Activated T-helper 2 cell treated with anti-CD3 and anti-CD28 coated beads, Interferon-gamma antibody, Interleukin-2, Interleukin-4, amounts not matched to agents 10 μg/mL and 5 μg/mL and 100 μg/mL, durations not matched to agents 14 hours and 24 hours and 36 hours (primary cell): ENCODE results near the gene MRPL47. TPM values are rescaled to one million over a fixed set of nuclear protein-coding genes. Genes with fewer than 3 reads are reported as not detected.
"Not testable (repeated sequence)": the region's sequence is repeated elsewhere in the genome, so short reads cannot be mapped to it uniquely, and the experiment has no call there.

Source experiments
- DNase-seq: peaks from one replicate; pipeline ENCODE4 v3.0.0; 2021; ENCODE audit warnings: low spot score
- H3K27ac Mint-ChIP-seq: one replicate; pipeline ENCODE4 v1.8.0; 2021; ENCODE audit warnings: mixed read lengths
- H3K27me3 Mint-ChIP-seq: one replicate; pipeline ENCODE4 v1.8.0; 2021; ENCODE audit warnings: low read depth, mixed read lengths
- H3K36me3 Mint-ChIP-seq: one replicate; pipeline ENCODE4 v1.8.0; 2021; ENCODE audit warnings: low read depth, mixed read lengths
- H3K4me1 Mint-ChIP-seq: one replicate; pipeline ENCODE4 v1.8.0; 2021; ENCODE audit warnings: low read depth, mixed read lengths
- H3K4me3 Mint-ChIP-seq: one replicate; pipeline ENCODE4 v1.8.0; 2021; ENCODE audit warnings: low read depth, mild to moderate bottlenecking, moderate library complexity, mixed read lengths
- H3K9me3 Mint-ChIP-seq: one replicate; pipeline ENCODE4 v1.8.0; 2021; ENCODE audit warnings: mixed read lengths
- intact Hi-C: fragments of 100-400 bp; cut with micrococcal nuclease; formaldehyde crosslinking; loops from one replicate; pipeline ENCODE4 v1.15.1; 2023
- total RNA-seq: library from RNA; stranded (reverse); gene quantifications from 2 replicates; pipeline ENCODE4 v1.2.3, GENCODE V29; 2022

The MRPL47 gene
- 61.2 and 64.4 TPM in 2 replicates for total RNA-seq

- Mint-ChIP-seq H3K36me3 (peaks cover 36% of the 10 kb centered on the region), H3K4me3 (peak within 1 kb of the TSS; percentile 99), H3K9me3 (no peaks in the 10 kb centered on the region), H3K4me1 (peaks cover 31% of the 10 kb centered on the region), H3K27me3 (no peaks in the 10 kb centered on the region), H3K27ac (peak within 1 kb of the TSS; percentile 99)
- peak; percentile 91 for DNase-seq
- intact Hi-C loops = loop anchor here (1.0 to 5.0 kb wide), 7 partner anchors 42 to 998 kb away; partner anchors contain the start of genes ACTL6A, MFN1, PIK3CA and TTC14
Measured at GRCh38 chr3:179604321-179605078, at the start of gene MRPL47, which contains the start of gene NDUFB5. TSS of gene MRPL47 (minus strand) at chr3:179604638. CDS start at chr3:179604624, 14 bp downstream. TSS of gene NDUFB5 (plus strand) at chr3:179604794. CDS start at chr3:179604816, 22 bp downstream.

- DNase-seq = peak; percentile 58
- Mint-ChIP-seq H3K27me3 (peaks cover 10% of the 10 kb centered on the region), H3K36me3 (peaks cover 5% of the 10 kb centered on the region), H3K9me3 (no peaks in the 10 kb centered on the region), H3K27ac (peak overlapping the region; percentile 83), H3K4me3 (peak overlapping the region; percentile 94), H3K4me1 (peaks cover 26% of the 10 kb centered on the region)
- intact Hi-C loops = loop anchor here (1.0 to 10.0 kb wide), 8 partner anchors 44 to 1259 kb away; partner anchors contain the start of genes FXR1, MFN1, MRPL47 and NDUFB5
Measured at GRCh38 chr3:179653096-179653797, 48.8 kb upstream of the MRPL47 start.

GRCh38 chr3:179652447-179653095 lies 48.1 kb upstream of the MRPL47 start, which contains the start of gene USP13:
TSS of gene USP13 (plus strand) at chr3:179653040. CDS start at chr3:179653226, 186 bp downstream.
- Mint-ChIP-seq H3K36me3 (peaks cover 5% of the 10 kb centered on the region), H3K27ac (peak within 1 kb of the TSS; percentile 83), H3K9me3 (no peaks in the 10 kb centered on the region), H3K27me3 (peaks cover 10% of the 10 kb centered on the region), H3K4me1 (peaks cover 26% of the 10 kb centered on the region), H3K4me3 (peak within 1 kb of the TSS; percentile 94)
- peak; percentile 57 for DNase-seq
- intact Hi-C loops = loop anchor here (1.0 to 10.0 kb wide), 9 partner anchors 43 to 1260 kb away; partner anchors contain the start of genes FXR1, MFN1, MRPL47 and NDUFB5

GRCh38 chr3:179651687-179652446 lies 47.4 kb upstream of the MRPL47 start:
- no peaks in the 10 kb centered on the region for H3K9me3 Mint-ChIP-seq
- no peak for DNase-seq
- H3K4me1 Mint-ChIP-seq = peaks cover 26% of the 10 kb centered on the region
- H3K27ac Mint-ChIP-seq = peak overlapping the region; percentile 1
- H3K4me3 Mint-ChIP-seq = peak overlapping the region; percentile 60
- H3K27me3 Mint-ChIP-seq = peaks cover 11% of the 10 kb centered on the region
- peaks cover 5% of the 10 kb centered on the region for H3K36me3 Mint-ChIP-seq
- intact Hi-C loops = loop anchor here (1.0 to 10.0 kb wide), 6 partner anchors 50 to 1260 kb away; partner anchors contain the start of genes FXR1, MFN1 and PIK3CA

- Mint-ChIP-seq H3K4me3 (no peak overlapping the region), H3K27ac (no peak overlapping the region), H3K9me3 (no peaks in the 10 kb centered on the region), H3K27me3 (peaks cover 9% of the 10 kb centered on the region), H3K4me1 (peaks cover 8% of the 10 kb centered on the region), H3K36me3 (no peaks in the 10 kb centered on the region)
- intact Hi-C loops = no loop called here
- no peak for DNase-seq
Measured at GRCh38 chr3:179646177-179646576, 41.7 kb upstream of the MRPL47 start.

- not testable (repeated sequence) for H3K27ac Mint-ChIP-seq, H3K4me1 Mint-ChIP-seq, H3K36me3 Mint-ChIP-seq, DNase-seq, H3K9me3 Mint-ChIP-seq, H3K4me3 Mint-ChIP-seq, H3K27me3 Mint-ChIP-seq
- intact Hi-C loops = loop anchor here (1.0 kb wide), 1 partner anchor 35 kb away; no protein-coding TSS in a partner anchor
Measured at GRCh38 chr3:179643837-179644236, 39.4 kb upstream of the MRPL47 start.

- DNase-seq = no peak
- Mint-ChIP-seq H3K4me3 (no peak overlapping the region), H3K27me3 (peaks cover 6% of the 10 kb centered on the region), H3K4me1 (peaks cover 8% of the 10 kb centered on the region), H3K27ac (no peak overlapping the region), H3K9me3 (no peaks in the 10 kb centered on the region), H3K36me3 (no peaks in the 10 kb centered on the region)
- intact Hi-C loops = no loop called here
Measured at GRCh38 chr3:179642871-179643270, 38.4 kb upstream of the MRPL47 start.

GRCh38 chr3:179640469-179640868 lies 36.0 kb upstream of the MRPL47 start:
- H3K27ac Mint-ChIP-seq = no peak overlapping the region
- H3K9me3 Mint-ChIP-seq = no peaks in the 10 kb centered on the region
- H3K27me3 Mint-ChIP-seq = no peaks in the 10 kb centered on the region
- no peak overlapping the region for H3K4me3 Mint-ChIP-seq
- no peaks in the 10 kb centered on the region for H3K36me3 Mint-ChIP-seq
- DNase-seq = no peak
- intact Hi-C loops = no loop called here
- peaks cover 8% of the 10 kb centered on the region for H3K4me1 Mint-ChIP-seq

- no peaks in the 10 kb centered on the region for H3K4me1 Mint-ChIP-seq
- H3K27me3 Mint-ChIP-seq = no peaks in the 10 kb centered on the region
- no peak overlapping the region for H3K27ac Mint-ChIP-seq
- H3K36me3 Mint-ChIP-seq = peaks cover under 1% of the 10 kb centered on the region
- H3K9me3 Mint-ChIP-seq = no peaks in the 10 kb centered on the region
- intact Hi-C loops = no loop called here
- no peak for DNase-seq
- no peak overlapping the region for H3K4me3 Mint-ChIP-seq
Measured at GRCh38 chr3:179630753-179631451, 26.5 kb upstream of the MRPL47 start.

- no peak for DNase-seq
- no peaks in the 10 kb centered on the region for H3K4me1 Mint-ChIP-seq
Measured at GRCh38 chr3:179624451-179624850, 20.0 kb upstream of the MRPL47 start.

GRCh38 chr3:179622023-179622422 lies 17.6 kb upstream of the MRPL47 start:
- intact Hi-C loops = no loop called here
- Mint-ChIP-seq H3K4me3 (no peak overlapping the region), H3K9me3 (no peaks in the 10 kb centered on the region), H3K27me3 (no peaks in the 10 kb centered on the region), H3K27ac (no peak overlapping the region), H3K36me3 (peaks cover 69% of the 10 kb centered on the region), H3K4me1 (no peaks in the 10 kb centered on the region)
- DNase-seq = no peak

More at GRCh38 chr3:179624451-179624850, 20.0 kb upstream of the MRPL47 start:
- H3K9me3 Mint-ChIP-seq = no peaks in the 10 kb centered on the region
- no peak overlapping the region for H3K4me3 Mint-ChIP-seq
- H3K27me3 Mint-ChIP-seq = no peaks in the 10 kb centered on the region
- peaks cover 48% of the 10 kb centered on the region for H3K36me3 Mint-ChIP-seq
- no peak overlapping the region for H3K27ac Mint-ChIP-seq
- intact Hi-C loops = no loop called here
